ENCODE measurements around the gene DNAH11.
"Not testable (repeated sequence)": the region's sequence is repeated elsewhere in the genome, so short reads cannot be mapped to it uniquely, and the experiment has no call there.

The DNAH11 gene

GRCh38 chr7:21730399-21730798 is 187.6 kb downstream of the DNAH11 start:
- DNase-seq: no peak

- no peak for DNase-seq
Measured at GRCh38 chr7:21731977-21732376, 189.1 kb downstream of the DNAH11 start.

GRCh38 chr7:21732956-21733355 is 190.1 kb downstream of the DNAH11 start:
- DNase-seq: not testable (repeated sequence)

- DNase-seq: no peak
Measured at GRCh38 chr7:21733837-21734236, 191.0 kb downstream of the DNAH11 start.

- DNase-seq: no peak
Measured at GRCh38 chr7:21743493-21743892, 200.7 kb downstream of the DNAH11 start.

- DNase-seq: no peak
Measured at GRCh38 chr7:21746949-21747348, 204.1 kb downstream of the DNAH11 start.

GRCh38 chr7:21747806-21748205 is 205.0 kb downstream of the DNAH11 start:
- no peak for DNase-seq

GRCh38 chr7:21749378-21749777 is 206.5 kb downstream of the DNAH11 start:
- DNase-seq: no peak

- DNase-seq: no peak
Measured at GRCh38 chr7:21753071-21753470, 210.2 kb downstream of the DNAH11 start.

GRCh38 chr7:21754963-21755362 is 212.1 kb downstream of the DNAH11 start:
- no peak for DNase-seq

- DNase-seq: no peak
Measured at GRCh38 chr7:21757537-21758282, 214.9 kb downstream of the DNAH11 start.

- DNase-seq: no peak
Measured at GRCh38 chr7:21758286-21758685, 215.4 kb downstream of the DNAH11 start.

GRCh38 chr7:21762469-21762868 is 219.6 kb downstream of the DNAH11 start:
- DNase-seq: no peak

GRCh38 chr7:21763818-21764217 is 221.0 kb downstream of the DNAH11 start:
- no peak for DNase-seq

GRCh38 chr7:21766218-21766617 is 223.4 kb downstream of the DNAH11 start:
- DNase-seq: no peak

- no peak for DNase-seq
Measured at GRCh38 chr7:21767300-21767900, 224.6 kb downstream of the DNAH11 start.

GRCh38 chr7:21768279-21768678 is 225.4 kb downstream of the DNAH11 start:
- no peak for DNase-seq

- no peak for DNase-seq
Measured at GRCh38 chr7:21771266-21771665, 228.4 kb downstream of the DNAH11 start.

GRCh38 chr7:21771906-21772610 is 229.2 kb downstream of the DNAH11 start:
- DNase-seq: no peak

- no peak for DNase-seq
Measured at GRCh38 chr7:21773326-21773725, 230.5 kb downstream of the DNAH11 start.

- no peak for DNase-seq
Measured at GRCh38 chr7:21777921-21778320, 235.1 kb downstream of the DNAH11 start.

GRCh38 chr7:21778953-21779352 is 236.1 kb downstream of the DNAH11 start:
- DNase-seq: no peak

- no peak for DNase-seq
Measured at GRCh38 chr7:21782996-21783395, 240.2 kb downstream of the DNAH11 start.

- DNase-seq: no peak
Measured at GRCh38 chr7:21784989-21785388, 242.2 kb downstream of the DNAH11 start.
